IMR-90 (cell line): Measurements from ENCODE around the gene ZC2HC1C. TPM values are rescaled to one million over a fixed set of nuclear protein-coding genes. Genes with fewer than 3 reads are reported as not detected.

Experiments
- ATAC-seq: fragments of 200-7000 bp; cut with Tn5 transposase; 2 replicates; pipeline ENCODE4 v1.9.1; 2020; ENCODE audit warnings: low read depth, mild to moderate bottlenecking, moderate library complexity
- BruUV-seq: library from RNA; stranded (reverse); fragments of 400-500 nt; replicated peaks from 2 replicates; lab custom pipeline; 2021; lab: Mats Ljungman, UMichigan
- CTCF ChIA-PET: fragments of 300-600 bp; formaldehyde crosslinking; extraction: SDS; loops from one replicate; lab custom pipeline; 2021; ENCODE audit warnings: antibody characterized with exemption; lab: Yijun Ruan, JAX
- POLR2A ChIA-PET: fragments of 300-600 bp; sonication (Branson Sonifier 250); formaldehyde crosslinking; loops from one replicate; lab custom pipeline; 2022; ENCODE audit warnings: antibody characterized with exemption; ENCODE audit not compliant: unreplicated experiment; lab: Charles Lee
- DNase-seq: peaks from one replicate; pipeline ENCODE4 v3.0.0; 2013
- H2AFZ ChIP-seq: replicated peaks from 2 replicates; pipeline ENCODE3; 2013; ENCODE audit warnings: low read length, mild to moderate bottlenecking; ENCODE audit not compliant: poor library complexity
- H2AK5ac ChIP-seq: 2 replicates; pipeline ENCODE4 v1.6.1; 2013; ENCODE audit warnings: low read depth, low read length, inconsistent platforms
- H2AK9ac ChIP-seq: replicated peaks from 2 replicates; pipeline ENCODE3; 2013; ENCODE audit warnings: mild to moderate bottlenecking, low read depth, low read length, moderate library complexity; ENCODE audit not compliant: poor library complexity
- H2BK120ac ChIP-seq: 2 replicates; pipeline ENCODE4 v1.6.1; 2013; ENCODE audit warnings: low read depth, low read length, inconsistent platforms
- H2BK15ac ChIP-seq: 3 replicates; pipeline ENCODE4 v1.6.1; 2013; ENCODE audit warnings: low read depth, low read length, inconsistent platforms
- H2BK20ac ChIP-seq: 2 replicates; pipeline ENCODE4 v1.6.1; 2013; ENCODE audit warnings: low read depth, mild to moderate bottlenecking, inconsistent platforms, low read length, moderate library complexity
- H2BK5ac ChIP-seq: 2 replicates; pipeline ENCODE4 v1.6.1; 2013; ENCODE audit warnings: mild to moderate bottlenecking, low read depth, low read length, inconsistent platforms; ENCODE audit not compliant: poor library complexity, severe bottlenecking
- H3K14ac ChIP-seq: replicated peaks from 2 replicates; pipeline ENCODE4 v1.6.1; 2013; ENCODE audit warnings: low read depth, low read length, inconsistent platforms
- H3K18ac ChIP-seq: 2 replicates; pipeline ENCODE4 v1.6.1; 2013; ENCODE audit warnings: low read depth, low read length, control low read depth
- H3K23ac ChIP-seq: 2 replicates; pipeline ENCODE4 v1.6.1; 2013; ENCODE audit warnings: low read depth, low read length, inconsistent platforms
- H3K27ac ChIP-seq: 2 replicates; pipeline ENCODE4 v1.5.1; 2013; ENCODE audit warnings: mild to moderate bottlenecking, control low read depth, low read length; ENCODE audit not compliant: insufficient read depth
- H3K27me3 ChIP-seq: 2 replicates; pipeline ENCODE4 v1.6.1; 2013; ENCODE audit warnings: low read length; ENCODE audit not compliant: control insufficient read depth, insufficient read depth
- H3K36me3 ChIP-seq: 2 replicates; pipeline ENCODE4 v1.6.1; 2013; ENCODE audit warnings: low read length, mixed read lengths; ENCODE audit not compliant: control insufficient read depth, insufficient read depth
- H3K4ac ChIP-seq: 2 replicates; pipeline ENCODE4 v1.6.1; 2013; ENCODE audit warnings: low read depth, low read length, inconsistent platforms
- H3K4me1 ChIP-seq: 2 replicates; pipeline ENCODE4 v1.6.1; 2013; ENCODE audit warnings: low read length, mixed read lengths; ENCODE audit not compliant: control insufficient read depth, insufficient read depth
- H3K4me2 ChIP-seq: 2 replicates; pipeline ENCODE4 v1.6.1; 2013; ENCODE audit warnings: low read depth, mild to moderate bottlenecking, control low read depth, low read length, moderate library complexity
- H3K4me3 ChIP-seq: 2 replicates; pipeline ENCODE4 v1.5.1; 2013; ENCODE audit warnings: low read depth, mild to moderate bottlenecking, control low read depth, low read length, moderate library complexity; ENCODE audit not compliant: insufficient read depth
- H3K56ac ChIP-seq: 2 replicates; pipeline ENCODE4 v1.6.1; 2013; ENCODE audit warnings: low read length, inconsistent platforms; ENCODE audit not compliant: insufficient read depth; ENCODE audit errors: extremely low read depth
- H3K79me1 ChIP-seq, 2 experiments: 2 replicates each; pipeline ENCODE4 v1.6.1; 2013; ENCODE audit warnings: low read length in 2 of 2, inconsistent platforms in 1 of 2, low read depth in 1 of 2
- H3K9ac ChIP-seq: 2 replicates; pipeline ENCODE4 v1.6.1; 2013; ENCODE audit warnings: low read depth, low read length, control low read depth
- H3K9me1 ChIP-seq: 2 replicates; pipeline ENCODE4 v1.6.1; 2013; ENCODE audit warnings: low read length, inconsistent platforms; ENCODE audit not compliant: insufficient read depth
- H3K9me3 ChIP-seq: 2 replicates; pipeline ENCODE4 v1.6.1; 2013; ENCODE audit warnings: low read length; ENCODE audit not compliant: control insufficient read depth, insufficient read depth
- H4K20me1 ChIP-seq: 2 replicates; pipeline ENCODE4 v1.6.1; 2013; ENCODE audit warnings: low read length, inconsistent platforms; ENCODE audit not compliant: insufficient read depth
- H4K5ac ChIP-seq: 2 replicates; pipeline ENCODE4 v1.6.1; 2013; ENCODE audit warnings: mild to moderate bottlenecking, low read depth, low read length, control low read depth
- H4K8ac ChIP-seq, 2 experiments: 2 replicates each; pipeline ENCODE4 v1.6.1; 2013; ENCODE audit warnings: low read depth in 2 of 2, low read length in 2 of 2, control low read depth in 1 of 2, inconsistent platforms in 1 of 2
- H4K91ac ChIP-seq: 2 replicates; pipeline ENCODE4 v1.6.1; 2013; ENCODE audit warnings: low read depth, low read length, inconsistent platforms; ENCODE audit not compliant: insufficient read depth
- CEBPB ChIP-seq: IDR thresholded peaks from 2 replicates; pipeline ENCODE4 v1.6.1; 2012; ENCODE audit warnings: low read depth, low read length, improper control_type of control experiment
- CHD1 ChIP-seq: IDR thresholded peaks from 2 replicates; pipeline ENCODE4 v1.6.1; 2012; ENCODE audit warnings: low read depth, low read length, improper control_type of control experiment
- FOS ChIP-seq: fragments of 150-350 bp; IDR thresholded peaks from 2 replicates; pipeline ENCODE4 v1.6.1; 2016; ENCODE audit warnings: low read depth, low read length
- MAFK ChIP-seq: IDR thresholded peaks from 2 replicates; pipeline ENCODE4 v1.6.1; 2012; ENCODE audit warnings: low read depth, low read length, improper control_type of control experiment
- MAZ ChIP-seq: IDR thresholded peaks from 2 replicates; pipeline ENCODE4 v1.6.1; 2012; ENCODE audit warnings: low read depth, mild to moderate bottlenecking, low read length, improper control_type of control experiment, moderate library complexity, borderline replicate concordance
- MXI1 ChIP-seq: IDR thresholded peaks from 2 replicates; pipeline ENCODE4 v1.6.1; 2012; ENCODE audit warnings: low read depth, mild to moderate bottlenecking, low read length, moderate library complexity, borderline replicate concordance
- NFE2L2 ChIP-seq: fragments of 150-350 bp; IDR thresholded peaks from 2 replicates; pipeline ENCODE4 v1.6.1; 2016; ENCODE audit warnings: low read depth, mild to moderate bottlenecking, low read length
- POLR2A ChIP-seq: IDR thresholded peaks from 2 replicates; pipeline ENCODE4 v1.6.1; 2012; ENCODE audit warnings: mild to moderate bottlenecking, low read depth, low read length
- RAD21 ChIP-seq: IDR thresholded peaks from 2 replicates; pipeline ENCODE4 v1.6.1; 2012; ENCODE audit warnings: low read length, improper control_type of control experiment
- RCOR1 ChIP-seq: IDR thresholded peaks from 2 replicates; pipeline ENCODE4 v1.6.1; 2012; ENCODE audit warnings: mild to moderate bottlenecking, low read length, improper control_type of control experiment; ENCODE audit not compliant: insufficient replicate concordance
- RFX5 ChIP-seq: IDR thresholded peaks from 2 replicates; pipeline ENCODE4 v1.8.0; 2012; ENCODE audit warnings: low read depth, mild to moderate bottlenecking, low read length, moderate library complexity
- SMC3 ChIP-seq: fragments of 150-350 bp; IDR thresholded peaks from 2 replicates; pipeline ENCODE4 v1.6.1; 2016; ENCODE audit warnings: low read depth, mild to moderate bottlenecking, antibody characterized with exemption, low read length, moderate library complexity
- USF2 ChIP-seq: fragments of 150-350 bp; IDR thresholded peaks from 2 replicates; pipeline ENCODE4 v1.6.1; 2017; ENCODE audit warnings: mild to moderate bottlenecking, antibody characterized with exemption, low read length, low read depth
- WGBS, 2 experiments: methylation state at CpG; one replicate each; pipeline versions ENCODE4 v1.1.5 to v1.1.7; 2013; ENCODE audit warnings: missing lambda C conversion rate in 2 of 2; ENCODE audit not compliant: insufficient read length in 1 of 2; ENCODE audit errors: extremely low coverage in 2 of 2; 5-methylcytosine and 5-hydroxymethylcytosine counted together
- dilution Hi-C: fragments of 300-500 bp; cut with HindIII; formaldehyde crosslinking; loops from one replicate; pipeline ENCODE4 v1.14.3; 2018; ENCODE audit warnings: low sequenced_read_pairs; ENCODE audit not compliant: unreplicated experiment
- in situ Hi-C: fragments of 300-500 bp; cut with MboI; formaldehyde crosslinking; loops from 3 replicates; pipeline ENCODE4 v1.14.3; 2019; ENCODE audit warnings: low sequenced_read_pairs, inconsistent platforms, mixed read lengths
- intact Hi-C: fragments of 100-400 bp; cut with micrococcal nuclease; formaldehyde crosslinking; loops from 2 replicates; pipeline ENCODE4 v1.10.0; 2022
- polyA plus RNA-seq, 3 experiments: library from polyadenylated mRNA; depleted of rRNA; stranded (reverse); fragments of >200 nt; gene quantifications; 2 replicates each; pipeline ENCODE4 v1.2.3, GENCODE V29; 2012; ENCODE audit warnings: low replicate concordance in 1 of 3
- total RNA-seq: library from RNA; depleted of rRNA; stranded (reverse); fragments of >200 nt; gene quantifications from 2 replicates; pipeline ENCODE4 v1.2.3, GENCODE V29; 2012
- TF ChIP-seq, protein P1 (sequence below): fragments of 150-350 bp; IDR thresholded peaks from 2 replicates; pipeline ENCODE4 v1.6.1; 2016; ENCODE audit warnings: low read depth, mild to moderate bottlenecking, low read length, moderate library complexity, borderline replicate concordance
- TF ChIP-seq, protein P2 (sequence below): conservative IDR thresholded peaks from 2 replicates; pipeline ENCODE4 v1.5.1; 2012; ENCODE audit warnings: mild to moderate bottlenecking, low read depth, low read length, improper control_type of control experiment

Gene ZC2HC1C
- total and polyA plus RNA-seq, 2 of the 4 experiments (the other 2 are of a cell fraction): 0.15 to 0.54 TPM

DNA sequence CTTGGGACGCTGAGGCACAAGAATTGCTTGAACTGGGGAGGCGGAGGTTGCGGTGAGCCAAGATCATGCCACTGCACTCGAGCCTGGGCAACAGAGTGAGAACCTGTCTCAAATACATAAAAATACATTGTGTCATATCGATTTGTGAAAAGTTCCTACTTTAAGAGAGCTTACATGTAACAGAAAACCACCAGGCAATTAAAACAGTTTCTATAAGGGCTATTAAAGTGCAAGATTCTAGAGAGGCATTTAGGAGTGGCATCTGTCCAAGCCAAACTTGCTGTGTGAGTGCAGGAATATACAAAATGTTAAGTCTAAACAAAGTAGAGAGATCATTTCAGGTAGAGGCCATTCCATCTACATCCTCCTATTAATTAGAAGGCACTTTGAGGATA is 59.2 kb downstream of the ZC2HC1C start:
- Histone ChIP-seq H3K23ac (no peak overlapping the region), H3K56ac (no peak overlapping the region), H2AK5ac (no peak overlapping the region), H4K91ac (no peak overlapping the region), H3K27ac (no peak overlapping the region), H2BK20ac (no peak overlapping the region), H3K36me3 (peaks cover 2% of the 10 kb centered on the region; the same call in 1 of the 2 replicates), H2BK120ac (no peak overlapping the region), H3K4me2 (no peak overlapping the region), H3K18ac (no peak overlapping the region), H2AFZ (no peak overlapping the region), H3K27me3 (no peaks in the 10 kb centered on the region), H2BK15ac (no peak overlapping the region), H2AK9ac (no peak overlapping the region), H3K79me1 (peaks cover 20 to 34% of the 10 kb centered on the region in 2 experiments), H3K14ac (no peak overlapping the region), H3K4me3 (no peak overlapping the region), H4K8ac (no peak overlapping the region), H4K20me1 (no peaks in the 10 kb centered on the region), H3K4ac (no peak overlapping the region), H3K9ac (no peak overlapping the region), H2BK5ac (no peak overlapping the region), H3K9me1 (peaks cover 3% of the 10 kb centered on the region; the same call in 1 of the 2 replicates), H3K4me1 (peaks cover 5% of the 10 kb centered on the region; the same call in 1 of the 2 replicates), H3K9me3 (no peaks in the 10 kb centered on the region), H4K5ac (no peak overlapping the region)
- TF ChIP-seq MXI1 (no peak), FOS (no peak), CHD1 (no peak), RFX5 (no peak), RAD21 (no peak), RCOR1 (no peak), NFE2L2 (no peak), MAFK (no peak), MAZ (no peak), SMC3 (no peak), POLR2A (no peak), USF2 (no peak), CEBPB (no peak)
- TF ChIP-seq, protein P1, sequence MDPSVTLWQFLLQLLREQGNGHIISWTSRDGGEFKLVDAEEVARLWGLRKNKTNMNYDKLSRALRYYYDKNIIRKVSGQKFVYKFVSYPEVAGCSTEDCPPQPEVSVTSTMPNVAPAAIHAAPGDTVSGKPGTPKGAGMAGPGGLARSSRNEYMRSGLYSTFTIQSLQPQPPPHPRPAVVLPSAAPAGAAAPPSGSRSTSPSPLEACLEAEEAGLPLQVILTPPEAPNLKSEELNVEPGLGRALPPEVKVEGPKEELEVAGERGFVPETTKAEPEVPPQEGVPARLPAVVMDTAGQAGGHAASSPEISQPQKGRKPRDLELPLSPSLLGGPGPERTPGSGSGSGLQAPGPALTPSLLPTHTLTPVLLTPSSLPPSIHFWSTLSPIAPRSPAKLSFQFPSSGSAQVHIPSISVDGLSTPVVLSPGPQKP: no peak
- TF ChIP-seq, protein P2, sequence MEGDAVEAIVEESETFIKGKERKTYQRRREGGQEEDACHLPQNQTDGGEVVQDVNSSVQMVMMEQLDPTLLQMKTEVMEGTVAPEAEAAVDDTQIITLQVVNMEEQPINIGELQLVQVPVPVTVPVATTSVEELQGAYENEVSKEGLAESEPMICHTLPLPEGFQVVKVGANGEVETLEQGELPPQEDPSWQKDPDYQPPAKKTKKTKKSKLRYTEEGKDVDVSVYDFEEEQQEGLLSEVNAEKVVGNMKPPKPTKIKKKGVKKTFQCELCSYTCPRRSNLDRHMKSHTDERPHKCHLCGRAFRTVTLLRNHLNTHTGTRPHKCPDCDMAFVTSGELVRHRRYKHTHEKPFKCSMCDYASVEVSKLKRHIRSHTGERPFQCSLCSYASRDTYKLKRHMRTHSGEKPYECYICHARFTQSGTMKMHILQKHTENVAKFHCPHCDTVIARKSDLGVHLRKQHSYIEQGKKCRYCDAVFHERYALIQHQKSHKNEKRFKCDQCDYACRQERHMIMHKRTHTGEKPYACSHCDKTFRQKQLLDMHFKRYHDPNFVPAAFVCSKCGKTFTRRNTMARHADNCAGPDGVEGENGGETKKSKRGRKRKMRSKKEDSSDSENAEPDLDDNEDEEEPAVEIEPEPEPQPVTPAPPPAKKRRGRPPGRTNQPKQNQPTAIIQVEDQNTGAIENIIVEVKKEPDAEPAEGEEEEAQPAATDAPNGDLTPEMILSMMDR: no peak
- in situ Hi-C loops (no loop called here), dilution Hi-C loops (loop anchor here (25.0 kb wide), 1 partner anchor 184 kb away; no protein-coding TSS in a partner anchor), intact Hi-C loops (no loop called here)
- CTCF ChIA-PET: interaction anchor here (1.0 kb wide), 1 partner anchor 175 kb away, joined by 3 read pairs; no protein-coding TSS in a partner anchor
- no peak for DNase-seq
- BruUV-seq: no TSS peak
- POLR2A ChIA-PET: no interaction called here
- WGBS, 2 experiments: no CpG with 5 or more reads among the region's 5 CpGs
- no peak for ATAC-seq
